Hematopoietic multipotent progenitor cell treated with erythropoietin and hydrocortisone succinate and interleukin-3 and kit ligand, for 4 days (in vitro differentiated cells): ENCODE measurements around the gene SLC27A2.

ENCODE experiments used
- DNase-seq: peaks from one replicate; pipeline ENCODE4 v3.0.0-alpha.2; 2015

The SLC27A2 gene

DNA sequence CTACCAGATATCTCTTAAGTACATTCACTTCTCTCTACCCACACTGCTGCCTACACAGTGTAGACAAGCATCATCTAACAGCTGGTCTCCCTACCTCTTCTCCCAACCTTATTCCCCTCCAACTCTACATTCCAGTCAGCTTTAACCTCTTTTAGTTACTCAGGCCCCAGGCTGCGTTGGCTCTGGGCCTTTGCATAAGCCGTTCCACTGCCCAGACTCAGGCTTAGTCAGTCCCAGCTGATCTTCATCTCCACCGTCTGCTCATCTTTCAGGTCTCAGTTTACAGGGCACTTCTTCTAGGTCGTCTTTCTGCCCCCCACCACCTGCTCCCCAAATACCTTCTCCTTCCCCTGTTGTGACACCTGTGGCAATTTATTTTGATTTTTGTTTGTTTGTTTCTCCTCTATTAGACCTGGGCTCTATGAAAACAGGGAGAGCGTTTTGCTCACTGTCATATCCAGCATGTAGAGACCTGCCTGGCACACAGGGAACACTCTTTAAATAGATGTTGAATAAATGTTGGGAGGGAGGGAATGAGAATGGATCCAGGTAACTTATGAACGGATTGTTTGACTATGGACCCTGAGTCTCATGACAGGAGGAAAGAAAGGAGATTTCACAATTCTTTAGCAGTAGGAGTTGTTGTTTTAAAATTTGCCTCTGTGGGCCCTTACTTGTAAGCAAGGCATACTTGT, 11.1 kb downstream of the SLC27A2 start:
- DNase-seq, result no peak

DNA sequence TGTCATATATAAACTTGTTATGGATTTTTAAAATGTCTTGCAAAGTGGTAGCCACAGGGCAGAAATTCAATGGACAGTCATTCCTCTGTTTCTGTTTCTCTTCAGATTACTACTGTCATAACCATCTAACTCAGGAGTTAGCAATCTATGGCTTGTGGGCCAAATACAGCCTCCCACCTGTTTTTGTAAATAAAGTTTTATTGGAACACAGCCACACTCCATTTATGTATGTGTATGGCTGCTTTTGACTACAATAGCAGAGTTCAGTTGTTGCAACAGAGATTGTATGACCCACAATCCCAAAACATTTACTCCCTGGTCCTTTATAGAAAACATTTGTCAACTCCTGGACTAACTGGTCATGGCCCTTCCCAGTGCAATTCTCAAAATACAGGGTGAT, 20.0 kb downstream of the SLC27A2 start:
- DNase-seq, result no peak

DNA sequence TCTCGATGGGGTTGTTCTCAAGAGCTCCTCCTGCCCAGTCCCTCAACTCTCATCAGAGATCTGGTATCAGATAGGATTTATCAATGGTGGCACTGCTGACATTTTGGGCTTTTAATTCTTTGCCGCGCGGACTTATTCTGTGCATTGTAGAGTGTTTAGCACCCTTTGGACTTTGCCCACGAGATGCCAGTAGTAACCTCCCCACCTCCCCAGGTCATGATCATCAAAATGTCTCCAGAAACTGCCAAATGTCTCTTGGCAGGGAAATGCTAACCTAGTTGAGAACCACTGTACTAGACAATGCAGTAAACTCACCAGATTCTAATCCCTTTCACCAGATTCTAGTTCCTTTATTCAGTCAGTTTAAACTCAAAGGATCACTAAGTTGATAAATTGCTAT, 24.0 kb downstream of the SLC27A2 start:
- DNase-seq, result no peak

DNA sequence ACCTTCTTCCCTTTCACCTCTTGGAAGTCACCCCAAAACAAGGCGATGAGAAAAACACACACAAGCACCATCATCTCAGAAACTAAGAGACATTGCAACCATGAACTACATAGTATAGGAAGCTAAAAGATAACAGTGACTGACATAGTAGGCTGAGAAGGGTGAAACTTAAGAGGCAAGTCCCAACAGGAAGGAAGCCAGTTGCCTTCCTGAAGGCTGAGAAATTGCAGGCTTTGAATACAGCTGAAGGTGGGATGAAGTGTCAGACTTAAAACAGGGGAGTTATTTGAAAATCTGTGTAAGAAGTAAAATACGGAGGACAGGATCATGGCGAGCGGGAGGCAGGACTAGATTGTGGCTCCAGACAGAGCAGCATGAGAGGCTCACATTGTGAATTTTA, 27.8 kb downstream of the SLC27A2 start:
- DNase-seq, result no peak

DNA sequence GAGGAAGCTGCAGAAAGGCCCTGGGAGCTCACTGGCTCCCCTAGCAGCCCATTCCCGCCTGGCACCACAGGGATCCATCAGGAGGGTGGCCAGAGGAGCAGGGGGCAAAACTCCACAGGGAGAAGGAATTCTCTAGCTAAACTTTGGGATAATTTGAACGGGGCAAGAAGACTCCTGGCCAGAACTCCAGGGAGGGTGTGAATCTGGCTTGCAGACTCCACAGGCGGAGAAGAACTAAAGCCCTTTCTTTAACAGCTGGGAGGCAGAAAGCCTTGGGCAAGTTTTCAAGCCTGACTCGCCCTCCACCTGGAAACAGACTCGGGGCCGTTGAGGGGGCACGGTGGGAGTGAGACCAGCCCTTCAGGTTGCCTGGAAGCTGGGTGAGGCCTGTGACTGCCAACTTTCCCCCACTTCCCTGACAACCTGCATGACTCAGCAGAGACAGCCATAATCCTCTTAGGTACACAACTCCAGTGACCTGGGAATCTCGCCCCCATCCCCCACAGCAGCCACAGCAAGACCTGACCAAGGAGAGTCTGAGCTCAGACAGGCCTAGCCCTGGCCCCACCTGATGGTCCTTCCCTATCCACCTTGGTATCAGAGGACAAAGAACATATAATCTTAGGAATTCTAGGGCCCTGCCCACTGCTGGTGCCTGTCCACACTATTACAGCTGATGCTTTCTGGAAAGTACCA, 28.6 kb downstream of the SLC27A2 start:
- DNase-seq, result no peak

DNA sequence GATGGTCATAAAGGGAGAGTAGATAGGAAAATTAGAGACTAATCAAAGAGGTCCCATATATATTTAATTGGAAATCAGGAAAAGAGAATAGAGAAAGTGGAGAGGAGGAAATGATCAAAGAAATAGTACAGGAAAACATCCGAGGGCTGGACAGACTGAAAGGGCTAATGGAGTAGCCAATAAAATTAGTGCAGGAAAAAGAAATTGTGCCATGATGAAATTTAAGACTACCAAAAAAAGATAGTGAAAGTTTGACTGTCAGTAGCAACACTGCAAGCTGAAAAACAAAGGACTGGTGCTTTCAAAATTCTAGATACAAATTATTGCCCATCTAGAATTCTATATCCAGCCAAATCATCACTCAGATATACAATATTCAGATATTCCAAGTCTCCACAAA, 36.3 kb downstream of the SLC27A2 start:
- DNase-seq, result no peak

DNA sequence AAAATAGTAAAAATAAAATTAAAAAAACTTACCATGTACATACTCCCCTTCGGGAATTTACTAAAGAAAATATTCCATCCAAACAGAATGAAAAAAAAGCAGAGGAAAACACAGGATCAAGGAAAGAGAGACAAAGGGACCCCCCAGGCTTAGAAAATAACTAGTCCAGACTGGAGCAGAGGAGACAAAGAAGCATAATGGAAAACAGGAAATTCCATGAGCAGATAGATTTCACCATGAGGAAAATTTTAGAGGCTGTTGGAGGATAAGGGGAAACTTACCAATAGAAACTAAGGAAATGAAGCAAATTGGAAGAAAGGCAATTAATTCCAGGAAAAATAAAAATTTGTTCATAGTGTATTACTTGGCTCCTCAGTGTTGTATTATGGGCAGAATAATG, 36.7 kb downstream of the SLC27A2 start:
- DNase-seq, result no peak

DNA sequence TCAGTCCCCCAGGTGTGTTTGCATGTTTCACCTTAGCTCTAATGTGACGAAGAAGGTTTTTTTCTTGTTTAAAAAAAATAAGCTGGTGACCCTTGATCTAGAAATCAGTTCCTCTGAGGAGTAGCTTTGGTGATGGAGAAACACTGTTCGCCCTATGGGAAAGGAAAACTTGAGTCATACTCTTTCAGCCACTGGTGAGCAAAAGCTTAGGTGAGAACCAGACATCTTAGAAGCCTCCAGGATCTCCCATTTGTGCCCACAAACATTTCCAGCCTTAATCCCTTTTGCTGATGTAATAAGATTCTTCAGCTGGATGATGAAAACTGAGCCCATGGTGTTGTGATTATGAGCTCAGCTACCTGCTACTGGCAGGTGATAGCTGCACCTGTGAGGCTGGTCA, 37.8 kb downstream of the SLC27A2 start:
- DNase-seq, result no peak

DNA sequence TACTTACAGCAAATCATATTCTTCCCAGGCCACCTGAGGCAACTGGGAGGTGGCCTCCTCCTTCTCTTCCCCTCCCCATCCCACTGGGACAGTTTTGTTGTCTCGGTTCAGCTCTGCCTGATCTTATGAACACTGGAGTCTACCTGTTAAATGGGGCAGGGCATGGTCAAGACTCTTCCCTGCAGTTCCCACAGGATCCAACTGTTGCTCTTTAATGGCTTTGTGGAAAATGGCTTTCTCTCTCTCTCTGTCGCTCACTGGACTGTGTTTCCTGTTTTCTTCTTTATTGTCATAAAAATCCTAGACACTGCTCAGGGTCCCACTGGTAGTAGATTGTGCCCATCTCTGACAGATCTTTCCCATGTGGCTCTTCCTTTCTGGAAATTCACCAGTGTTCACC, 40.2 kb downstream of the SLC27A2 start:
- DNase-seq, result no peak

DNA sequence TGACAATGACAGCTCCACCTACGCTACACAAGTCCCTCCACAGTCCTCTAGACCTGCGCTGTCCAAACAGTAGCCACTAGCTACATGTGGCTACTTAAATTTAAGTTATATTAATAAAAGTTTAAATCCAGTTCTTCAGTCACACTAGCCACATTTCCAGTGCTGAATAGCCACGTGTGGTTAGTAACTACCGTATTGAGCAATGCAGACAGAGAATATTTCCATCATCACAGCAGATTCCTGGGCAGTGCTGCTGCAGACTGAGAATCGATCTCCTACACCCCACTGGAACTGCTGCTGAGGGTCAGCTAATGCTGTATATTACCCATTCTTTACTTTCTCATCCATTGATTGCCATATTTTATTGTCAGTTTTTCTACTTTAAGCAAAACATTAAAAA, 42.6 kb downstream of the SLC27A2 start:
- no peak for DNase-seq

DNA sequence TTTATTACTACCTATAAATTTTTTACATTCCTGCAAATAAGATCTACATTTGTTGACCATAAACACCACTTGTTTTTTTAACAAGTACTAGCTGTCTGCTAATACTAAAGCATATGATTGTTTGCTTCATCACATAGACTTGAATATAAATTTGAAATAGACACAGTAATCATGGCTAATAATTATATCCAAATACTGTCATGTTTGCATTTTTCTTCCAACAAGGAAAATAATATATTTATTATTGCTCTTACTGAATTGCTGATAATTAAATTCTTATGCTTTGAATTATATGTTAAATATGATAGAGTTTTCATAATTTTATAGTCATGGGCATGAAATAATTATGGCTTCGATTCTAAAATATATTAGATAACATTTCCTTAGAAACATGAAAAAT, 43.1 kb downstream of the SLC27A2 start:
- no peak for DNase-seq

DNA sequence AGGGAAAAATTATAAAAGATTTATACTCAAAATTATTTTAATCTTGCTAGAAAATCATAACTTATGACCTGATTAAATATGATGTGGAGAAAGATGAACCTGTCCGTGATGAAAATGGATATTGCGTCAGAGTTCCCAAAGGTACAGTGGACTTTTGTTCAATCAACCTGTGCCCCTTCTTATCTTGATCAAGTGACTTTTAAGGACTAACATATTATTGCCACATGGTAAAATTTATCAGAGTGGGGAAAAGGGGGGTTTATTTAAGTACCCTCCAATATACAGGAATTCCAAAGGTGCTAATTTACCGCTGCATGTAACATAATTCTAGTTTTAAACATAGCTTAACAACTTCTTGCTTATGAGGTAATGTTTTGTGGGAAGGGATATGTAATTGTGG, 43.9 kb downstream of the SLC27A2 start:
- DNase-seq, result no peak

DNA sequence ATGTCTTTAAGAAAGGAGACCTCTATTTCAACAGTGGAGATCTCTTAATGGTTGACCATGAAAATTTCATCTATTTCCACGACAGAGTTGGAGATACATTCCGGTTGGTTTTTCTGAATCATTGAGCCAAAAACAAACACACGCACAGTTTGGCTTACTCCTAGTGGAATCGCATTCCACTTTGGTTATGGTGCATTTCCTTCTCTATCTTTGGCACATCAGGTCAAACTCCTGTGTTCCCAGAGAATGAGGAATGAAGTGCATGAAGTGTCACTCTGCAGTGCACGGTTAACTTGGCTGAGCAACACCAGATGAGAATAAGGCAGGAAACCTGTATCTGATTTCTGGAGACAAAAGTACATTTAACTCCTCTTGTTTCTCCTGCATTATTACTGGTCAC, 45.1 kb downstream of the SLC27A2 start:
- no peak for DNase-seq

DNA sequence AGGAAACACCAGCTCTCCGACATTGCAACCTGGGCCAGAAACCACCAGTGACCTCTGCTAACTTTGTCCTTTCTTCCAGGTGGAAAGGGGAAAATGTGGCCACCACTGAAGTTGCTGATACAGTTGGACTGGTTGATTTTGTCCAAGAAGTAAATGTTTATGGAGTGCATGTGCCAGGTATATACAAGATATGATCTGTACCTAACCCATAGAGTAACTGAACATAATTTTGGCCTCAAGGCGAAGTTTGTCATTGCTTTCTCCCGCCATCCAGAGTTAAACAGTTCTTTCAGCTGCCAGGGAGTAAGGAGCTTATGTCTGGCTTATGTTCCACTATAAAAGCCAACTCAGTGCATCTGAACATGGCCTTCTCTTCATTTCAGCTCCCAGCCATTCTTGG, 46.9 kb downstream of the SLC27A2 start:
- no peak for DNase-seq

DNA sequence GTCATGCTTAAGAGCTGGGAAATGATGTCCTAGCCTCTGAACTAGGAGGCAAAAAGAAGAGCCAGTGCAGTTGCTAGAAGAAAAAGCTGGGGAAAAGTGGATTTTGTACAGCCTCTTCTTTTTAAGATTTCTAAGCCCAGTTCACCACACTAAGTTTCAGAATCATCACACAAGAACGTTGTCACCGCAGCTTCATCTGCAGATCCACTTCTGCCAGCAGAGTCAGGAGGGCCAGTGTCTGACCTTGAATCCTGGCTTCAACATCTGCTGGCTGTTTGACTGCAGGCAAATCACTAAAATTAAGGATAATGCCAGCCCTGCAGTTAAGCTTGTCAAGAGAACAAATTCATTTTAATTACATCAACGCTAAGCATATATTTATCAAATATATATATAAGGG, 47.3 kb downstream of the SLC27A2 start:
- DNase-seq, result no peak

DNA sequence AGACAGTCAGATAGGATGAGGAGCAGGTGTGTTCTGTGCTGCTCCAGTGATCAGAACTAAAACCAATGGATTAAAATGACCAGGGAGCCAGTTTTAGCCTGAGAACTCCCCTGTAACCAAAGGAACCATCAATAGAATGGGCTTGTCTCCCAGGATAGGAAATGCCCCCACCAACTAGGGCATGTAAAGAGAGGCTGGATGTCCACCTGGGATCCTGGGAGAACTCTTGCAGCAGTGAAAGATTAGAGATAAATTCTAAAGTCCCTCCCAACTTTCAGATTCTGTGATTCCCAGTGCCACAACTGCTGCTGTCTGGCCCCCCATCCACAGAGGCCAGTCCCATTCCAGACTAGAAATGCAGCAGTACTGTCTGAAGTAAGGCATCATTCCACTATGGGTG, 49.8 kb downstream of the SLC27A2 start:
- DNase-seq, result no peak

DNA sequence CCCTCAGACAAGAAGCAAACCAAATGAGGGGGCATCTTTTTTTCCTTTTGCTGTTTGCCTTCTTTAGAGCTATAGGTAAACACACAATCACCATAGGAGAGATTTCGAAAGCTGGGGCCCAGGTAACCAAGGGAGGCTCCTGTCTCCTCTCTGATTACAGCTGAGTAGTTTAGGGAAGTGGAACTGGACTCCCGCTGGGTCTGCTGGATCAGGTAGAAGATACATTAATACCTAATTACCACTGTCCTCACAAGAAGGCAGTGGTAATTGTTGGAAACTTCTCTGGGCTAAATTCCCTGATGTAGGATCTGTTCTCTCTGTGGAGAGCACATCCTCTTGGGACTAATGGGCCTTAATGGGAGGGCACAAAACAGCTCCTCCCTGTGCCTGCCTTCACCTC, 50.8 kb downstream of the SLC27A2 start:
- DNase-seq, result no peak

DNA sequence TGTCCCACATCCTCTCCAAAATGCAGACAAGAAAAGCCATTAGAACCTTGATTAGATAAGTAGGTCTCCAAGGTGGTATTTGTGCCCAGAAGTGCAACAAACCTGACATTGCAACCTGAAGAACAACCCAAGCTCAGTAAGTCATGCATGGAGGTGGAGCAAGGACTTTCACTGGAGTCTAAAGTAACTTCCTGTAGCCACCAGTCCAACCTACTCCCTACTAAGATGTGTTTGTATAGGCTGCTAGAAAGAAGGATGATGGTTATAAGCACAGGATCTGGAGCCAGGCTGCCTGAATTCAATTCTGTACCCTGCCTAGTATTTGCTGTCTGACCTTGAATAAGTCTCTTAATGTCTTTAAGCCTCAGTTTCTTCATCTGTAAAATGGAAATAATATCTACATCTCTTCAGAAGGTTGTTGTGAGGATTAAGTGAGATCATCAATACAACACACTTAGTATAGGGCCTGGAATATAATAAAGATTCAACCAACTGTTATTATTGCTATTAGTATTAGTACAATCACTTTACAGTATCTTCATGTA, 51.3 kb downstream of the SLC27A2 start:
- DNase-seq, result no peak

DNA sequence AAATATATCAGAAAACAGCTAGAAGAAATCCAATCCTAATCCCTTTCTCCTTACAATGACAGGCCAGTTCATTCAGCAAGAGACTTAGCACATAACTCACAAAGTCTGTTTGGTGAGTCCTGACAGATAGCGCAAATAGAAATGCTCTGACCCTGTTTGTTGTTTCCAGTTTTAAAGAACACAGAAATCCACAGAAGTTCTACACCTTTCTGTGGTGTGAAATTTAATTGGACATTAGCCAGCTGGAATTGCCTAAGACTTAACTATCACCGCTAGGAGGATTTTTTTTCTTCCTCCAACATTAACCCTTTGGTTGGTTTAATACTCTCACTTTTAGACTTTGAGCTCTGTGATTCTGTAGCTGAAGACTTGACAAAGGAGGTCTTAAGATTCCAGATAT, 52.8 kb downstream of the SLC27A2 start:
- DNase-seq, result peak; percentile 50

DNA sequence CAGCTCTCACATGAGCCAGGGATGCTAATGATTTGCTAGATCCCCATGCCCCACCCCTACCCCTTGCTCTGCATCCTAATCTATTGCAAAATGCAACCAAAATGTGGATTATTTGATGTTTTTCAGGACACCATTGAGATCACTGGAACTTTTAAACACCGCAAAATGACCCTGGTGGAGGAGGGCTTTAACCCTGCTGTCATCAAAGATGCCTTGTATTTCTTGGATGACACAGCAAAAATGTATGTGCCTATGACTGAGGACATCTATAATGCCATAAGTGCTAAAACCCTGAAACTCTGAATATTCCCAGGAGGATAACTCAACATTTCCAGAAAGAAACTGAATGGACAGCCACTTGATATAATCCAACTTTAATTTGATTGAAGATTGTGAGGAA, 53.8 kb downstream of the SLC27A2 start:
- no peak for DNase-seq

DNA sequence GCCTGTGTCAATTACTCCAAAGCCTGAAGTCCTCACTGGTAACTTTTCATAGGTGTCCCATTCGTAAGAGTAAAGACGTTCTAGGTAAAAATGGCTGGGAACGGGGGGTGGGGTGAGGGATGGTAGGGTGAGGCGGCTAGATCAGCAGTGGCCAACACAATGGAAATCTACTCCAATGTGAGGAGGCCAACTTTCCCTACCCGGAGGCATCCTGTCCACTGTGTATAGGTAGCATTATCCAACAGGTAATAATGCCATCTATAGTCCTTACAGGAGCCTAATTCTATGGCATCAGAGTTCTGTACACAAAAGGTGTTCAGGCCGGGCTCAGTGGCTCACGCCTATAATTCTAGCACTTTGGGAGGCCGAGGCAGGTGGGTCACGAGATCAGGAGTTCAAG, 54.4 kb downstream of the SLC27A2 start:
- DNase-seq, result no peak

DNA sequence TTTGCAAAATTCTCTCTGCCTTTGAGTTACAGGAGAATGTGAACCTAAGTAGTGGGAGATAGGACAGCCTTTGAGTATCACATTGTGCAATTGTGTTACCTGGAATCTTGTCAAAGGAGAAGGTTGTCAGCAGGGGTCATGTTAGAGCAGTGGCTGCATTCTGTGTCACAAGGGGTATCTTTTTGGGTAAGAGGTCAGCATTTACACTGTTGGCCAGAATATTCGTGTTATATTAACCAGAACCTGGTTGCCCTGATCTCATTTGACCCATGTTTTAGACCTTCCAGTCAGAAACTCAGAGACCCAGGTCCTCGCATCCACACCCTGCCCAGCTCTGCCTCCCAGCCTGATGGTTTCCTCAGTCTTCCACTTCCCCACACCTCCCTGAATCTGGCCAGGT, 56.3 kb downstream of the SLC27A2 start:
- DNase-seq, result no peak

DNA sequence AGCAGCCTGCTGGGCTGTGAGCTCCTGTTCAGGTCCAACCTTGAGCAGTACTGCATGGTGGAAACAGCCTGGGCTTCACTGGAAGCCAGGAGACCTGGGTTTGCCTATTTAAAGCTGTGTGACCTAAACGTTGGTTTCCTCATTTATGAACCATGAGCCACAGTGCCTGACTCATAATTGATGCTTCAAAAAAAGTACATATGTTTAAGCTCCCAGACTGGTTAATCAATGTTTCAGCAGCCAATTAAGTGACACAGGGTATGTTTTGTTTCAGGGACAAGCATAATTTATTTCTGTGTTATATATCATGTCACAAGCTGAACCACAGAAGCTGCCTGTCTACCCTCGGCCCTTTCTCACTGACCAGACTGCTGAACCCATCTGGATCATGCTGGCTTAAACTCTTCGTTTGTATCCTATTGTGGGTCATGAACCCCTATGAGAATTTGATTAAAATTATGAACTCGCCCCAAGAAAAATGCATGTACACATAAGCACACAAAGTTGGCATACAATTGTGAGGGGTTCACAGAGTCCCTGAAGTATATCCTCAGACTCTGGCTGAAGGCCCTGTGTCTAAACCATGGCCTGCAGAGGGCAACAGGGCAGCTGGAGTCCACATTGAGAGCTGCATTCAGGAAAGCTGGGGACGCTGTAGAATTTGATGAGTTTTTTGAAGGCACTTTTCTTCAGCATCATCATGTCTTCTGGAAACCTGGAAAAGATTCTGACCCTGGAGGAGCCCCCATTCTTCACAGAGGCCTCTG, 59.9 kb downstream of the SLC27A2 start:
- peak; percentile 53 for DNase-seq

DNA sequence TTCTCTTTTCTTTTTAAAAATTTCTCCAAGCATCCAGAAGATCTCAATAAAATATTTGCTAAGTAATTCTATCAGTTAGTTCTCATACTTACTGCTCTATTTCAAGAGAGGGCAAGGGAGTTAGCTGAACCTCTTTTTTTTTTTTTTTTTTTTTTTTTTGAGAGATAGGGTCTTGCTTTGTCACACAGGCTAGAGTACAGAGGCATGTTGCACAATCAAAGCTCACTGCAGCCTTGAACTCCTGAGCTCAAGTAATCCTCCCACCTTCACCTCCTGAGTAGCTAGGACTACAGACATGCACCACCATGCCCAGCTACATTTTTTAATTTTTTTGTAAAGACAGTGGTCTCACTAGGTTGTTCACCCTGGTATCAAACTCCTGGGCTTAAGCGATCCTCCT, 62.2 kb downstream of the SLC27A2 start:
- peak; percentile 32 for DNase-seq
